GM19467 (cell line): ENCODE data around the gene C1orf167.

Experiments used
- ATAC-seq: cut with Tn5 transposase; IDR thresholded peaks from one replicate; pipeline ENCODE4 v1.9.1; 2021; ENCODE audit warnings: mild to moderate bottlenecking, moderate library complexity; ENCODE audit not compliant: unreplicated experiment

The C1orf167 gene, protein sequence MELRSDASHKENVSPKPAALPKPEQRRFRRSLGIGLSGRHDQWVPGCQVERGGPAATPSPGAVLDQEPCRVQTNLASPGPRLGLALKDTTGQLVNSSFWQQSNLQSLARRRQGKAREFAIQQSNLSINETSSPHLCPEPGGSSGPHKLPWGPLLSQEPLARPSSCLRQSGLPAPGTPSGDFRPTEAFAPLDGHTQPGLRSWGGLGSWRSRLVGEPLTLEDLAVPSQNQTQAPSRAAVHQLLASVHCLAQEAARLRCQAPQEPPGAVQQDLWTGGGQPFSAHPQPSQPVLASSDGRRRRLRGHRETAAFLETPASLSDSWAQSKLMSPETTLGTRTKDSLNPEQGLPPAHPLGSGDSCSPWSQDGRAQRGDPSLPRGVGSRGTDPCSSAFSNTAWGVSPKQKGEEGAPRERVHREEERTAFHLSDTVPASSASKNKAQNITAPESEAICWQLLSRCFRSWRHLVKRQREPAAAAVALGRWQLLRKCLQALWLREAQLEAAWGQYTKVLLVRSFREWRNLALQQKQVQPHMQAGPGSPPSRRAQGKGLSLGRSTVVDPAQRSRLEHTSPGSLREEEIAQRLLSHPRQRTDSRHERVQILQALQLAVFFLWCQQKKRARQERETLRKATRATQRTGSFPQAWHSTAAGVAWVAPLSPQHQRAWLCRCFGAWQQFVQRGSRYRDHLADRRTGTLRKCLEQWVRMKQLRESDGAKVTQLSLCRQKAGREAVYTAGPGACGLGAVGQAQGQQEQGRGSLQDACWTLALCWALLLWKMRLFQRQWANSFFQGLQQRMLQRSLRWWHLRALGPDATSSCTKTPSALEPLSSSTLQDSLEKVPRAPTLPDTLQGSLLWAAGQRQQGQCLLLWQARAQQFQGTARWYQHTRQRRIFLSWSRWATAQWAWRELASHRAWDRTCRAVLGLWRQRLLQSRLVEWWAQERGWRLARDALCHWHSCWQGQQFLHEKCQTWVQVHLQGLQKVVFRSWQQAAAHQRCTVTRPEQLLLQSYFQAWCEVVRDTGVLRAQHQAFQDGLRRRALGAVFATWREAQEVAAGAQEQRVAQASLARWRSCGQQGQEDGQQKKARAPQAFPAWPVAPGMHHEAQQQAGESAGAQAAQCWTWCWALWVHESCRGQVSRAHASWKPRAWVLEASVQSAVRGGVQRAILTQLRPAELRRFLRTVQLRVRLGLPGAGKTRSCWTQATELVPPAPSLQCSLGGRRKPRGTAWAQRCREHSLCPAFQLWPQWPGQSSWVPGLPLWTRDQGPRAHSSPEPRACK (N-terminal part only)

DNA sequence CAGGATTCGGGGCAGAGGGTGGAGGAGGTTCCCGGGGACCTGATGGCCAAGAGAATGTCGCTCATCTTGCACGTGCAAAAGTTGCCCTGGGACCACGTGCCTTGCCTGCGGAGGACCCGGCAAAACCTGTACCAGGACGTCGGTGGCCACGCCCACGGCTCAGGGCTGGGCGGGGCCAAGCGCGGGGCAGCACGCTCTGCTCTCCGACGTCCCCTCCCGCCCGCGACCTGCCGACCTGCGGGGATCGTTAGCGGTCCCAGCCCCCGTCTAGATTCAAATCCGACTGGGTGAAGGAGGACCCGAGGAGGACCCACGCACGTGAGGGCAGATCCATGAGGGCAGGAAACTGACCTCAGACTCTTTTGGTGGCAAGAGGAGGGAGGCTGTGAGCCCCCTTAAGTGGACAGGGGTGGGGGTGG lies at the start of gene C1orf167:
TSS of gene C1orf167 (plus strand) at position 206 of the 419 bp plus-strand sequence. CDS start 2,208 bp downstream, outside the sequence.
- no peak for ATAC-seq

DNA sequence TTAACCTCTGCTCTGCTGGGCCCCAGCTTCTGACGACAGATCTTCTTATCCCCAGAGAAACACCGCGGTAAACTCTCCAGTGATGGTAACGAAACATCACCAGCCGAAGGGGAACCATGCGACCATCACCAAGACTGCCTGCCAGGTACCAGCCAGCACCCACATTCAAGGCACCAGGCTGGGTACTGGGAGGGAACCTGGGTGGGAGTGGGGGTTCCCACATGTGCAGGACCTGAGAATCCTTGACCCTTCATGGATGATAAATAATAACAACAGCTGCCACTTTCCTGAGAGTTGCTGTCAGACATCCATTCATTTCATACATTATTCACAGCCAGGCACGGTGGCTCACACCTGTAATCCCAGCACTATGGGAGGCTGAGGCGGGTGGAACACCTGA lies 49.7 kb upstream of the C1orf167 start:
- no peak for ATAC-seq

DNA sequence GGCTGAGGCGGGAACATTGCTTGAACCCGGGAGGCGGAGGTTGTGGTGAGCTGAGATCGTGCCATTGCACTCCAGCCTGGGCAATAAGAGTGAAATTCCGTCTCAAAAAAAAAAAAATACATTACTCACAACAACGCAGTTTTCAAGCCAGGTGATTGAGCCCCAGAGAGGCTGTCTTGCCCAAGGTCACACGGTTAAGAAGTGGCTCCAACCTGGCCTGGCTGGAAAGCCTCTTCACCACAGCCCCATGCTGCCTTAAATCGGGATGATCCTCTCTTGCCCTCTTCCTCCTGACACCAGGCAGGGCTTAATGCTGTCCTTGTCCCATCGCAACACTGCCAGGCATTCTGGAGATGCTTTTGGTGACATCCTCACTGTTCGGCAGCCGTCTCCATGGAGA lies 48.9 kb upstream of the C1orf167 start:
- ATAC-seq, result no peak

DNA sequence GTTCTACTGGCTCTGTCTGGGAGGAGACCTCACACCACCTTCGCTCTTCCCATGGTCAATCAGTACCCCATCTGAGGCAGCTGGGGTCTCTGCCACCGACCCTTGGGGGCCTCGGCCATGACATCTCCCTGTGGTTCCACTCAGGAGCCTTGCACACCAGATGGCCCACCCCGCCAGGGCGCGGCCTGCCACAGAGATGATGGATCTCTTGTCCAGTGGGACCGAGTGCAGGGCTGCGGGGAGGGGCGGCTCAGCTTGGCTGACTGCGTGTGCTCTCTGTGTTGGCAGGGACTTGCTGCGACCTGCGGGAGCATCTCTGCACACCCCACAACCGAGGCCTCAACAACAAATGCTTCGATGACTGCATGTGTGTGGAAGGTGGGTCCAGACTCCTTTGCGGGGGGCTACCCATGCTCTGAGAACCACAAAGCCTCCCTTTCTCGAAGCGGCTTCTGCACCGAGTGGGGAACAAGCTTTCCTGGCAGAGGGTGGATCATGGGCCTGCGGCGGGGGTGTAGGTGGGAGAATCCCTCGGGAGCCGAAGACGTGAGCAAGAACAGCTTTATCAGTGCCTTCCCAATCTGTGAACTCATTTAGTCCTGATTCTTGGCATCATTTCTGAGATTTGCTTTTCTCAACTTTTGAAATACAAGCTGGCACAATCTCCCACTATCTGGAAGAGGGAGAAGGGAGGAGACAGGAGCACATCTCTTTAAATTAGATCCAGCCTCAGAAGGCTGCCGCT lies 47.0 kb upstream of the C1orf167 start:
- ATAC-seq, result no peak

DNA sequence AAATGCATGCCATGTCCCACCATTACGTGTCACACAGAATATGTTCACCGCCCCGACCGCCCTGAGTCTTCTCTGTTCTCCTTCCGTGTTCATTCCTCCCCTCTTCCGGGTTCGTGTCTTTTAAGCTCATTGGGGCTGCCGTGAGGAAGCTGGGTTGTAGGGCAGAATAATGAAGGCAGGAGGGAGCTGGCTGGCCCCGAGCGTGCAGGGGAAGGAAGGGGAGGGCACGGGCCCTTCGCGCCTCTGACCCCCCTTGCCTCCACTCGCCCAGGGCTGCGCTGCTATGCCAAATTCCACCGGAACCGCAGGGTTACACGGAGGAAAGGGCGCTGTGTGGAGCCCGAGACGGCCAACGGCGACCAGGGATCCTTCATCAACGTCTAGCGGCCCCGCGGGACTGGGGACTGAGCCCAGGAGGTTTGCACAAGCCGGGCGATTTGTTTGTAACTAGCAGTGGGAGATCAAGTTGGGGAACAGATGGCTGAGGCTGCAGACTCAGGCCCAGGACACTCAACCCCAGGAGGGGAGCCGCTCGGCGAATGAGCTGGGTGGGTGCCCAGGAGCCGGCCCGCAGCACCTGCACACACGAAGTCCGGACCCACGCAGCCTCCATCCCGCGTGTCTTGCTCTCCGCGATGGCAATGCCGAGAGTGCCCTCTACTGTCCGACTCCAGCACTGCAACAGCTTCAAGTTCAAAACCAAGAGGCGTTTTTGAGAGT lies 42.5 kb upstream of the C1orf167 start:
- no peak for ATAC-seq

DNA sequence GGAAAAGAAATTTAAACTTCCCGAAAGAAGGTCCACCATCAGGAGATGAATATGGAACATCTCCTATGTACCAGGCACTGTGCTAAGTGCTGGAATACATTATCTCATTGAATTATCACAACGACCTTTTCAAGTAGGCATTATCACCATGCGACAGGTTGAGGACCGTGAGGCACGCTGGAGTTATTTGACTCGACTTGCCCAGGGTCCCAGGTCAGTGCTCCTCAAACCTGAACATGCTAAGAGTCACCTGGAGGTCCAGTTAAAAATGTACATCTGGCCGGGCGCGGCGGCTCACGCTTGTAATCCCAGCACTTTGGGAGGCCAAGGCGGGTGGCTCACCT lies 42.0 kb upstream of the C1orf167 start:
- no peak for ATAC-seq

DNA sequence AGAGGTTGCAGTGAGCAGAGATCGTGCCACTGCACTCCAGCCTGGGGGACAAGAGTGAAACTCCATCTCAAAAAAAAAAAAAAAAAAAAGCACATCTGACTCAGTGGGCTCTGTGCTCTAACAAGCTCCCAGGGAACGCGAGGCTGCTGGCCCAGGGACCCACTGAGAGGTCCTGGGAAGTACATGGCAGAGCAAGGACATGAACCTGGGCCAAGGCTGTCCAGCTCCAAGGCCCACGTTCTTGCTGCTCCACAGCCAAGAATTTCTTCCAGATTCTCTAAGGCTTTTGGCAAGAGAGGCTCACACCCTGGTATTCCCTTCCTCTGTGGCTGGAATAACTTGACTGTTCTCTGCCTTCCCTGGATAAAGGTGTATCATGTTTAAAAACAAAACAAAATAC lies 41.5 kb upstream of the C1orf167 start:
- ATAC-seq, result no peak

DNA sequence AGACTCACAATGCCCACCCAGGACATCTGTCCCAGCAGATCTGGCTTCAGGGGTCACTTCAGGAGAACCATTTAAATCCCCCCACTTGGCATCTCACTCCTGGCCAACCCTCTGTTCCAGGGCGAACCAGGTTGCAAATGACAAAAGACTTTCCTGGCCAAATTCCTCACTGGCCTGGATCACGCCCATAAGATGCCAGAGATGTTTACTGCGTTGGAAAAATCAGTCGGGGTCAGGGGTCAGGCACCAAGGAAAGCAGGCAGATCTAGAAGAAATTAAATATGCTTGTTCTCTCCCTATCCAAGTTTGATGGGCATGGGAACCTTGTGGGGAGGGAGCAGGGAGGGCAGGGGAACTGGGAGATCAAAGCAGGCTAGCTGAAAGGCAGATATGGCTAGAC lies 40.7 kb upstream of the C1orf167 start:
- no peak for ATAC-seq

DNA sequence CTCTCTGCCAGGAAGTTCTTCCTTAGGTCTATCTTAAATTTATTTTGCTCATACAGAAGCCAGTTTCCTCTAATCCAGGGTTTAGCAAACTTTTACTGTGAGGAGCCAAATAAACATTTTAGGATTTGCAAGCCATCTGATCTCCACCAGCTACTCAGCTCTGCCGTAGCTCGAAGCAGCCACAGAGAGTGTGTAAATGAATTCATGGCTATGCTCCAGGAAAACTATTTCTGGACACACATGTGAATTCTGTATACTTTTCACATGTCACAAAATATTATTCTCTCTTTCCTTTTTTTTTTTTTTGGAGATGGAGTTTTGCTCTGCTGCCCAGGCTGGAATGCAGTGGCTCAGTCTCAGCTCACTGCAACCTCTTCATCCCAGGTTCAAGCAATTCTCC lies 39.5 kb upstream of the C1orf167 start:
- no peak for ATAC-seq

DNA sequence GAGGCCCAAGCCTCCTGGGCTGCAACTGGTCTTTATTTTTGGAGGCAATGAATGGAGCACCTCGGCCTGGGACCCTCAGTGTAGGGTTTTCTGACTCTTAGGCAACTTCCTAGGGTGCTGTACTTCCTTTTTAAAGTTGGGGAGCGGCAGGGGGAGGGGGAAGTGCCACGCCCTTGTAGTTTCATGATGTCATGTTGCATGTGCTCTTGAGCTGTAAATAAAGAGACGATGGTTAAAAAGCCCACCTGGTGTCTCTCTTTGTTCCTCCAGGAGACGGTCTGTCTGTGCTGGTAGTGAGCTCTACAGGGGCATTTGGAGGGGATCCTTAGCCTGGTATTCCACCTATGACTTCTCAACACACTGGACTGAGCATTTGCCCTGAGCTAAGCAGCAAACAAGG lies 36.4 kb upstream of the C1orf167 start:
- ATAC-seq, result no peak

DNA sequence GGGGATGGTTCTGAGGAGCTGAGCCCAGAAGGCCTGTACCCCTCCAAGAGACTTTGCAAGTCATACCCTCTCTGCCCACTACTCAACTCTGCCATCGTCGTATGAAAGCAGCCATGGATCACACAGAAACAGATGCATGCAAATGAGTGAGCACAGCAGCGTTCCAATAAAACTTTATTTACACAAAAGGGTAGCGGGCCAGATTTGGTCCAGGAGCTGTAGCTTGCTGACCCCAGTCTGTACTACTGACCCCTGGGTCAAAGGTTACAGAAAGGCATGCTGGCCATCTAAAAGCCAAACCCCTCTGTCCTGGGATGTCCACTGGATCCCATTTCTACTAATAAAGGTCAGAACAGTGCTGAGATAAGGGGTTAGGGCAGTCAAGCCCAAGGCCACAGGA lies 34.9 kb upstream of the C1orf167 start:
- no peak for ATAC-seq

DNA sequence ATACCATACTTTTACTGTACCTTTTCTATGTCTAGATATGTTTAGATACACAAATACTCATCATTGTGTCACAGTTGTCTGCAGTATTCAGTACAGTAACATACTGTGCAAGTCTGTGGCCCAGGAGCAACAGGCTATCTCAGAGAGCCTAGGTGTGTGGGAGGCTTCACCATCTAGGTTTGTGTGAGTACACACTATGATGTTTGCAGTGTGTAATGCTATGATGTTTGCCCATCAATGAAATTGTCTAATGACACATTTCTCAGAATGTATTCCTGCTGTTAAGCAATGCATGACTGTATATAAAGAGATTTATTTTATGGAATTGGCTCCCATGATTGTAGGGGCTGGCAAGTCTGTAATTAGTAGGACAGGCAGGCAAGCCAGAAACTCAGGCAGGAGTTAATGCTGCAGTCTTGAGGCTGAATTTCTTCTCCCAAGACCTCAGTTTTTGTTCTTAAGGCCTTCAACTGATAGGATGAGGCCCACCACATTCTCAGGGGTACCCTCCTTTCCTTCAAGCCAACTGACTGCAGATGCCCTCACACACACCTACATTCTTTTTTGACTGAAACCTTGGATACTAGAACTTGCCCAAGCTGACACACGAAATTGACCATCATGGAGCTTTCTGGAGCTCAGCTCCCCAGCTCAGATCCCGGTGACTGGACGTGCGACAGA lies 33.7 kb upstream of the C1orf167 start:
- no peak for ATAC-seq

DNA sequence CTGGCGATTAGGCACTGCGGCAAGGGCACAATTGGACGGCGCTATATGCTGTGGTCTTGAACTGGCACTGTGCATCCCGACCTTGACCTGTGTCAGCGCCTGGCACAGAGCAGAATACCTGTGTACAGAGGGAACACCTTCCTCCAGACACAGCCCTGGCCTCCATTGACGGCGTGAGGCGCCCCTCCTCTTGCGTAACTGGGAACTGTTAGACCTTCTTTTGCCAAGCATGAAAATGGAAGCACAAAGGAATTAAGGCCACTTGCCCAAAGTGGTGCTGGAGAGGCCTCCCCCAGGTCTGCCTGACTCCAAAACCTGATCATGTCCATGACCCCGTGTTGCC lies 32.9 kb upstream of the C1orf167 start:
- no peak for ATAC-seq

DNA sequence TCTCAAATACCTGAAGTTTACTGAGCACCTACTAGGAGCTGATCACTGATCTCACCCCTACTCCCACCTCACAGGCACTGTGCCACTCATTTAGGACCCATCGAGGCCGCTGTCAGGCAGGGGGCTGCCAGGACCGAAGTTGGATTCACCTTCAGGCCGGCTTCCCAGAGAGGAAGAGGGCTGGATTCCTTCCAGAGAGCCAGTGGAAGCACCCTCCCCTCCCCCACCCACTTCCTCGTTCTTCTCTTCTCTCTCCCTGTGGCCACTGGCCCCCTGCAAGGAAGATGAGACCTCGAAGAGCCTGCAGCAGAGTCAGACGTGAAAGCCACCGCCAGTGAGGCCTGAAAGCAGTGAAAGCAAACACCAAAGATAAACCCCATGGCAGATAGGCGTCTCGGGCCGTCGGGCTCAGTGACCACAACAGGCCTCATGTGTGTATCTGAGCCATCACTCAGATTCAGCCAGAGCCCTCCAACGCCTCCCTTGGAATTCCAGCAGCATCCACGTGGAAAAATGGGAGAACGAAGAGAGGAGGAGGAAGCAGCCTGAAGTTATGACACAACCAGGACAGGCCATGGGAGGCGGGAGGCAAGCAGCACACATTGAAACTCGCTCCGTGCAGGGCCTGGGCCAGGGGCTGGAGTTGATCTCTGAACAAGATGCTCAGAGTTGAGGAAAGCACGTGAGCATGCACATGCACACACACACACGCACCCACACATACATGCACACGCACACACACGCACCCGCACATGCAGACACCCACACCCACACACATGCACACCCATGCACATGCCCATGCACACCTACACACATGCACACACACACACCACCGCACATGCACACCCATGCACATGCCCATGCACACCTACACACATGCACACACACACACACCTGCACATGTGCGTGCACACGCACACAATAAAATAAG lies 32.2 kb upstream of the C1orf167 start:
- ATAC-seq, result no peak

DNA sequence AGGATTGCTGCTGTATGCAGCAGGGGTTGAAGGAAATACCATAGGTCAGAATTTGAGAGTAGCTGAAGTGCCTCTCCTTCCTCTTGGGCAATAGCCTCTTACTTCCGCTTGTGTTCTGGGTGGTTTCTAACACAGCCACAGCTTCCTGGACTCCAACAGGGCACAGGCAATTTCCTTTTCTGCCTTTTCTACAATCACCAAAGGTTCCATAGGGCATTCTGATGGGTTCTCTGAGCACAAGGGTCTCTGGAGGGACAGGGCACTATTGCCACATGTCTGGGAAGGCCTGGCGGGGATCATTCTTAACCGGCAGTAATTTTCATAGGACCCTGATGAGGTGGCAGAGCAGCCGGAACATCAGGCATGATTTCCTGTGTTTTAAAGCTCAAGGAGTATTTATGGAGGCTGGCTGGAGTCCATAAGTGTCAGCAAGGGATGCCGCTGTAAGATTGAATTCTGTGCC lies 31.5 kb upstream of the C1orf167 start:
- no peak for ATAC-seq

DNA sequence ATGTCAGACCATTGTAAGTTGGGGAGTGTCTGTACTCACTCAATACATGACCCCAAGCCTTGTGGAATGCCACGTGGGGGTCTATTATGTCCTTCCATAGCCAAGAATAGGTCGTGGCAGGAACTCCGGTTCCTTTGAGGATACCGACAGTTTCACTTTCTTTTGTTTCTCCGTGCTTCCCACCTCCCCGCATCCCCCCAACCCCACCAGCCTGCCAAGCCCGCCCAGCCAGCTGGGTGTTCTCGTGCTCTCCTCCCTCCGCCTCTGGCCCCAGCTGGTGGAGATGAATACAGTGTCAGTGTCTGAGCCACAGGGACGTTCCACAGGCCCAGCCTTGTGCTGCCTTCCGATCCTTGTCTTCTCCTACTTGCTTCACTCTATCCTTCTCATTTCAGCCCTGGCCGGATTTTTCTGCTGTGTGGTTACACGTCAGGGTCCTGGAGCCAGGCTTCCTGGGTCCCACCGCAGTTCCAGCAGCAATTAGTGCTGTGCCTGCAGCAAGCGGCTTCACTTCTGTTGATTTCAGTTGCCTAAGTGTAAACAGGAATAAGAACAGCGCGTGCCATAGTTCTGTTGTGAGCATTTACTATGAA lies 30.2 kb upstream of the C1orf167 start:
- ATAC-seq, result no peak

DNA sequence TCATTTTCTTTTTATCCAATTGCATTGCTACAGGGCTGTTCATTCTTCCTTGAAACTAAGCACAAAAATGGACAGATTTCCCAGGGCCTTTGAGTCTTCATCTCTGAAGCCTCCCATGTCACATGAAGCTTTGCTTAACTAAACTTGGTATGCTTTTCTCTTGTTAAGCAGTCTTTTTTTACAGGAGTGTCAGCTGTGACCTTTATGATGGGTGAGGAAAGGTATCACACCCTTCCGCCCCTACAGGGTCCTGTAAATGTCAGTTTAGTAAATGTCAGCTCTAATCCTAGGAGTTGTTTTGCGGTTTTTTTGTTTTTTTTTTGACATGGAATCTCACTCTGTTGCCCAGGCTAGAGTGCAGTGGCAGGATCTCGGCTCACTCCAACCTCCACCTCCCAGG lies 28.7 kb upstream of the C1orf167 start:
- no peak for ATAC-seq

DNA sequence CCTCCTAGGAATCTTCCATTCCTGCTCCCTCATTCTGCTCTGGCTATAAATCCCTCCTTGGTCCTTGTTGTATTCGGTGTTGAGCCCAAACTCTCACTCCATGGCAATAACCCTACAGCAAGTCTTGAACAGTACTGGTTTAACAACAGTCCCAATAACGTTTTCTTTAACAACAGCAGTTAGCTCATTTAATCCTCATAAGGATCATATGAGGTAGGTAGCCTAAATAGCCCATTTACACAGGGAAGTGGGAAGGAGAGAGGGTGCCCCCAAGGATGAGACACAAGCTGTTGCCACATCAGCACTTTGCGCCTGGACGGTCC lies 26.5 kb upstream of the C1orf167 start:
- ATAC-seq, result peak; percentile 7
